NCI-H187 (cell line): ENCODE data around the gene ANKRD2.
"Not testable (repeated sequence)": the region's sequence is repeated elsewhere in the genome, so short reads cannot be mapped to it uniquely, and the experiment has no call there.

Experiments
- DNase-seq, 2 experiments: peaks; one replicate each; lab custom pipeline; 2025; lab: John Stamatoyannopoulos, UW

Gene ANKRD2

DNA sequence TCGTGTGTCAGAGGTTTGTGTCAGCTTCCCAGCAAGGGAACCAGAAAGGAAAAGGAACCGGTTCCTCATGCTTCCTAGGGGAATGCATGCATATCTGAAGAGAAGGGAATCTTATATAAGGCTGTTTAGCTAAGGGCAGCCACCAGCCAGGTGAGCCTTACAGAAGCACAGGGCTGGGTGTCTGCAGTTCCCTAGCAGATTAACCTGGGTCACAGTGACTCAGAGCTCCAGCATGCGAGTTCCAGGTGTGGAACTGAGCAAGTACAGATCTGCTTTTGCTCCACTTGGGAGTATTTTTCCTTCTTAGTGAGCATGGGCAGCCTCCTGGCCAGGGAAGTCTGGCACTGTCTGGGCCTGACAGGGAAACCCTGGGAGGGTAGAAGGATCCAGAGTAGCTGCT is 957 bp upstream of the ANKRD2 start:
- DNase-seq: no peak

DNA sequence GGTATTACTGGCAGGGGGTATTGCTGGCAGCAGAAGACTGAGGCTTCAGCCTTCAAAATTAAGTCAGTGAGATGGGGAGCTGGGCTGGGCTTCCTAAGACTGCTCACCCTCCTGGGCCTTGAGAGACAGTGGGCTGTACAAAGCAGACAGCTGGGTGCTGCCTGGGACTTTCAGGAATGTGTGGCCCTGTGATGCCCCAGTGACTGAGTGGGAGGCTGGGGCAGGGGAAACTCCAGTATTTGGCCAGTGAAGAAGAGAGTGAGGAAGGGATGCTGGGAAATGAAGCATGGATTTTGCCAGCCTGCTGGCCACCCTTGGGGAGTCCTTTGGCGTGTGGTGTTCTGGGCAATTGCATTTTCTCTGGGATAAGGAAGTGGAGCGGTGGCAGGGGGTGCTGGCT is 442 bp downstream of the ANKRD2 start:
- no peak for DNase-seq

- no peak for DNase-seq
Measured at GRCh38 chr10:97573672-97574071, 1.1 kb downstream of the ANKRD2 start.

- no peak for DNase-seq
Measured at GRCh38 chr10:97574374-97575126, 2.0 kb downstream of the ANKRD2 start.

- no peak for DNase-seq
Measured at GRCh38 chr10:97575127-97575668, 2.6 kb downstream of the ANKRD2 start.

GRCh38 chr10:97576487-97576886 is 3.9 kb downstream of the ANKRD2 start:
- not testable (repeated sequence) for DNase-seq

DNA sequence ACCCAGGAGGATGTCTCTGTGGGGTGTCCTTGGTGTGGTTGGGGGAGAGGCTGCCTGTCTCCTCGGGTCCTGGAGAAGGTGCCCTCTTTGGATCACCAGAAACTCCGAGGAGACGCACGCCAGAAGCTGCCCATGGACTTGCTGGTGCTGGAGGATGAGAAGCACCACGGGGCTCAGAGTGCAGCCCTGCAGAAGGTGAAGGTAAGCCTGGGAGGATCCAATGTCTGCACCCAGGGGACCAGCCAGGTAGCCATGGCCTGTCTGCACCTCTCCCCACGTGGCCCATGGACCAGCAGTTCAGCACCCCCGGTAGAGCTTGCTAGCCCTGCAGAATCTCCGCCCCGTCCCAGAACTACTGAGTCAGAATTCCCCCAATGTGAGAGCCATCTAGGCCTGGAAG is 5.1 kb downstream of the ANKRD2 start:
- DNase-seq: no peak

DNA sequence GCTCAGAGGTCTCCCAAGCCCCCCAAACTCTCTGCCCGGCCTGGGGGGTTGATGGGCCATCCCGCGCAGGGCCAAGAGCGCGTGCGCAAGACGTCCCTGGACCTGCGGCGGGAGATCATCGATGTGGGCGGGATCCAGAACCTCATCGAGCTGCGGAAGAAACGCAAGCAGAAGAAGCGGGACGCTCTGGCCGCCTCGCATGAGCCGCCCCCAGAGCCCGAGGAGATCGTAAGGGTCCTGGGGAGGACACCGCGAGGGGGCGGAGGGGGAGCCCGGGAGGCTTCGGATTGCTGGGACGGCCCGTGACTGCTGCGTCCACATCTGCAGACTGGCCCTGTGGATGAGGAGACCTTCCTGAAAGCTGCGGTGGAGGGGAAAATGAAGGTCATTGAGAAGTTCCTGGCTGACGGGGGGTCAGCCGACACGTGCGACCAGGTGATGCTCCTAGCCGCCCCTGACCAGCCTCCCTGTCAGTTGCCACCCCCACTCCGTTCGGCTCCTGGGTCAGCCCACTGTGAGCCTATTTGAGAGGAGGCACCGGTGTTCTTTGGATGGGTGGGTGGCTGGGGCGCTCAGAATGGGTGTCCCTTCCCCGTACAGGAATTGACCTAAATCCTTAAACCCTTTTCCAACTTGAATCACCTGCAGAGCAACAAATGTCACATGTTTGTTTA is 5.7 kb downstream of the ANKRD2 start:
- no peak for DNase-seq

- DNase-seq: no peak
Measured at GRCh38 chr10:97580421-97581367, 8.1 kb downstream of the ANKRD2 start.

- DNase-seq: no peak
Measured at GRCh38 chr10:97582169-97582568, 9.6 kb downstream of the ANKRD2 start.

DNA sequence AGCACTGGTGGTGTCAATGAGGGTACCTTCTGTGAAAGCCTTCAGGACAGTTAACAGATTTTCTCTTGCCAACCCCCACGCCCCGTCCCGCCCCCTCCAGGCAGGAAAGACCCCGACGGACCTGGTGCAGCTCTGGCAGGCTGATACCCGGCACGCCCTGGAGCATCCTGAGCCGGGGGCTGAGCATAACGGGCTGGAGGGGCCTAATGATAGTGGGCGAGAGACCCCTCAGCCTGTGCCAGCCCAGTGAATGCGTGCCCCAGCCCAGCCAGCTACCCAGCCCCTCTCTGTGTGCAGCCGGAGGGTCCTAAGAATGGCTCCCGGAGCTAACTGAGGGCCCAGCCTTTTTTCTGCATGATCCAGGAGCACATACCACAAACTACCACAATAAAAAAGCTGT is 10.9 kb downstream of the ANKRD2 start:
- DNase-seq: no peak

DNA sequence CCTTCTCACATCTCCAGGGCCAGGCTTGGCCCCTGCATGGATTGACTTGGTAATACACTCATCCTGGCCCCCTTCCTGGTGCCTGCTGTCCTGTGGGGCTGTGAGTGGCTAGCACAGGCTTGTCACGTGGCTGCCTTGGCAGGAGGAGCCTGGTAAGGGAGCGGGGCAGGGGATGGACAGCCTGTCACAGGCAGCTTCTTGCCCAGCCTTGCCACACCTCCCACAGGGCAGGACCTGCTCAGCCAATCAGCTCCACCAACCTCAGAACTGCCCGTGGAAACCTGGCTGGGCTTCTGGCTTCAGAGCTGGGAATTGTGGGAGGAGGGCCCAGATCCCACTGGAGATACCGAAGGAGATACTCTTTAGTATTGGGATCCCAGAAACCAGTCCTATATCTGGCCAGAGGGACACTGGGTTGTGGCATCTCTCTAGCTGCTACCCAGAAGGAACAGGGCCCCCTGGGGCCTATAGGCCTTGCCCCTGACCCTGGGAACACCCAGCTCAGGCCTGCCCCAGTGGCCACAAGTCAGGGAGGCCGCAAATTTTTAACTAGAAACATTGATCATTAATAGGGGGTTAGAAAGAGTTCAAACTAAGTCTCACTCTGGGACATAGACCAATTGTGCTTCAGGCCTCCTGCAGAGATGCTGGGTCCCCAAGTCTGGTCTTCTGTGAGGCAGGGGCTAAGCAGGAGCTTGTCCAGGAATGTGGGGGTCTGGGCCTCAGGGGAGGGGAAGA is 11.7 kb downstream of the ANKRD2 start, which contains the start of gene HOGA1:
Gene HOGA1, plus strand, starts transcription at position 330 of the 738 bp plus-strand sequence. Its CDS starts 315 bp downstream, at position 645.
- DNase-seq: no peak

- DNase-seq: no peak
Measured at GRCh38 chr10:97584798-97585438, 12.3 kb downstream of the ANKRD2 start.

DNA sequence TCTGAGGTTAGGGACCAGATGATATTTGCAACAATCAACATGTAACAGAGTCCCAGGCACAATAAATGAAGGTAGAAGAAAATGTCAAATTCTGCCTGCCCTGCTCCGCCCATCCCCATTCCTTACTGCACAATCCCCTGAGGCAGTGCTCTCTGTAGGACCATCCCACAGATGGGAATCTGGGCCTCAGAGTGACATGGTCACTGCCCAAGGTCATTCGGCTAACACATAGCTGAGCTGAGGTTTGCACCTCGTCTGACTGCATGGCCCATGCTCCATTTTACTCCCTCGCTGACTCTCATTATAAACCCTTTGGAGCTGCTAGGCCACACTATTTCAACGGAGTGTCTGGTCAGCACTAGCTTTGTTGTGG is 12.8 kb downstream of the ANKRD2 start:
- no peak for DNase-seq

GRCh38 chr10:97587183-97587582 is 14.6 kb downstream of the ANKRD2 start:
- DNase-seq: no peak

DNA sequence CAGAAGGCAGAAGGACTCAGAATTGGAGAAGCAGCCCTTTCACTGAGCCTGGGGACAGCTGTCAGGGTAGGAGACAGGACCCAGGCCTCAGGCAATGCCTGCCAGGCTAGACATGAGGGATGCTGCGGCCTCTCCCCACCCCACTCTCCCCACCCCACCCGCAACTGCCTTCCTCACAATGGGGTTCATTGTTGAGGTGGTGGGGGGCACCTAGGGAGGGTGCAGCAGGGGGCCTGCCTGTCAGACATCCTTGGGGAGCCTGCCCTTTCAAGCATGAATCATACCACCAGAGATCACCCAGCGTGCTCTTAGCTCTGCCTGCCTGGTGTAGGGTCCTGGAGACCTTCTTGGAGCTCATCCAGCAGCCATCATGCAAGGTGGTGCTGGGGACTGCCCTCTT is 16.9 kb downstream of the ANKRD2 start, which contains the start of gene C10orf62:
Gene C10orf62, plus strand, starts transcription at position 243 of the 400 bp plus-strand sequence. CDS start 177 bp downstream, outside the sequence.
- no peak for DNase-seq

DNA sequence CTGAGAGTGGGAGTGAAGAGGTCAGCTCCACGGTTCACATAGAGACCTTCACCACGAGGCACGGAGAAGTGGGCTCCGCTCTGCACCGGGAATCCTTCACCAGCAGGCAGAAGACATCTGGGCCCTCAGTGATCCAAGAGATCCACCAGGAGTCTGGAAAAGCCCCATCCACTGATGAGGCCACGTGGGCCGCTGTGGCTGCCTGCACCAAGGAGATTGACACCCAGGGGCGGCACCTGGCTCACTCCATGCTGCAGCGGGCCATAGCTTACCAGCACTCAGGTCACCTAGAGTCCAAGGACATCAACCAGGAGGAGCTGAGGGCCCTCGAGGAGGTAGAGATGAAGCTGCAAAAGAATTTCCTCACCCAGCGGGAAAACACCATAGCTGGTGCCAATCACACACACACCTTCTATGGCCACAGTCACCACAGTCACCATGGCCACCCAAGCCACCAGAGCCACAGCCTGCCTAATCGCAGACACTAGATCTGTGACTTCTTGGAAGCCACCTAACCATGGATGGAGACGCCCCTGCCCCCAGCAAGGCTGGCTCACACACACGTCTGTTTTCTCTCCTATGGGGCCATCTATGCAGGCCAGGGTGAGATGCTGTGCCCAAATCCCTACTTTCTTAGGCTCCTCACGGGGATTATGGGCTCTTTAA is 17.6 kb downstream of the ANKRD2 start:
- no peak for DNase-seq

GRCh38 chr10:97590748-97591495 is 18.3 kb downstream of the ANKRD2 start:
- no peak for DNase-seq

DNA sequence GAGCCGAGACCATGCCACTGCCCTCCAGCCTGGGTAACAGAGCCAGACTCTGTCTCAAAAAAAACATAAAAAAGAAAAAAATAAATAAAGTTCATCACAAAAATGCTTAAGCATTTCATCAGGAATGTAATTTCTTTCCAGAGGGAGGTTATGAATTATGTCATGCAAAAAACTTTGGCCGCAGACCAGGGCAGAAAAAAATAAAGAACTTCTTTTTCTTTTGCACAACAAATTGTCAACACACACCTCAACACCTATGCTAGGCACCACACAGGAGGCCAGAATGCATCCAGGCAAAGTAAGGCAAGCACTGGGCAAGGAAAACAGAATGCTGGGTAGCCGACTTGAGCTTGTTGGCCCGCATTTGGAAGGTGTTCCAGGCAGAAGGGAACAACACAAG is 20.8 kb downstream of the ANKRD2 start:
- no peak for DNase-seq
